IMR-90 (cell line): ENCODE results near the gene MRPL21. TPM values are rescaled to one million over a fixed set of nuclear protein-coding genes. Genes with fewer than 3 reads are reported as not detected.

Experiments
- ATAC-seq: fragments of 200-7000 bp; cut with Tn5 transposase; 2 replicates; pipeline ENCODE4 v1.9.1; 2020; ENCODE audit warnings: low read depth, mild to moderate bottlenecking, moderate library complexity
- BruUV-seq: library from RNA; stranded (reverse); fragments of 400-500 nt; replicated peaks from 2 replicates; lab custom pipeline; 2021; lab: Mats Ljungman, UMichigan
- CTCF ChIA-PET: fragments of 300-600 bp; formaldehyde crosslinking; extraction: SDS; loops from one replicate; lab custom pipeline; 2021; ENCODE audit warnings: antibody characterized with exemption; lab: Yijun Ruan, JAX
- POLR2A ChIA-PET: fragments of 300-600 bp; sonication (Branson Sonifier 250); formaldehyde crosslinking; loops from one replicate; lab custom pipeline; 2022; ENCODE audit warnings: antibody characterized with exemption; ENCODE audit not compliant: unreplicated experiment; lab: Charles Lee
- DNase-seq: peaks from one replicate; pipeline ENCODE4 v3.0.0; 2013
- H2AFZ ChIP-seq: replicated peaks from 2 replicates; pipeline ENCODE3; 2013; ENCODE audit warnings: low read length, mild to moderate bottlenecking; ENCODE audit not compliant: poor library complexity
- H2AK5ac ChIP-seq: 2 replicates; pipeline ENCODE4 v1.6.1; 2013; ENCODE audit warnings: low read depth, low read length, inconsistent platforms
- H2AK9ac ChIP-seq: replicated peaks from 2 replicates; pipeline ENCODE3; 2013; ENCODE audit warnings: mild to moderate bottlenecking, low read depth, low read length, moderate library complexity; ENCODE audit not compliant: poor library complexity
- H2BK120ac ChIP-seq: 2 replicates; pipeline ENCODE4 v1.6.1; 2013; ENCODE audit warnings: low read depth, low read length, inconsistent platforms
- H2BK15ac ChIP-seq: 3 replicates; pipeline ENCODE4 v1.6.1; 2013; ENCODE audit warnings: low read depth, low read length, inconsistent platforms
- H2BK20ac ChIP-seq: 2 replicates; pipeline ENCODE4 v1.6.1; 2013; ENCODE audit warnings: low read depth, mild to moderate bottlenecking, inconsistent platforms, low read length, moderate library complexity
- H2BK5ac ChIP-seq: 2 replicates; pipeline ENCODE4 v1.6.1; 2013; ENCODE audit warnings: mild to moderate bottlenecking, low read depth, low read length, inconsistent platforms; ENCODE audit not compliant: poor library complexity, severe bottlenecking
- H3K14ac ChIP-seq: replicated peaks from 2 replicates; pipeline ENCODE4 v1.6.1; 2013; ENCODE audit warnings: low read depth, low read length, inconsistent platforms
- H3K18ac ChIP-seq: 2 replicates; pipeline ENCODE4 v1.6.1; 2013; ENCODE audit warnings: low read depth, low read length, control low read depth
- H3K23ac ChIP-seq: 2 replicates; pipeline ENCODE4 v1.6.1; 2013; ENCODE audit warnings: low read depth, low read length, inconsistent platforms
- H3K27ac ChIP-seq: 2 replicates; pipeline ENCODE4 v1.5.1; 2013; ENCODE audit warnings: mild to moderate bottlenecking, control low read depth, low read length; ENCODE audit not compliant: insufficient read depth
- H3K27me3 ChIP-seq: 2 replicates; pipeline ENCODE4 v1.6.1; 2013; ENCODE audit warnings: low read length; ENCODE audit not compliant: control insufficient read depth, insufficient read depth
- H3K36me3 ChIP-seq: 2 replicates; pipeline ENCODE4 v1.6.1; 2013; ENCODE audit warnings: low read length, mixed read lengths; ENCODE audit not compliant: control insufficient read depth, insufficient read depth
- H3K4ac ChIP-seq: 2 replicates; pipeline ENCODE4 v1.6.1; 2013; ENCODE audit warnings: low read depth, low read length, inconsistent platforms
- H3K4me1 ChIP-seq: 2 replicates; pipeline ENCODE4 v1.6.1; 2013; ENCODE audit warnings: low read length, mixed read lengths; ENCODE audit not compliant: control insufficient read depth, insufficient read depth
- H3K4me2 ChIP-seq: 2 replicates; pipeline ENCODE4 v1.6.1; 2013; ENCODE audit warnings: low read depth, mild to moderate bottlenecking, control low read depth, low read length, moderate library complexity
- H3K4me3 ChIP-seq: 2 replicates; pipeline ENCODE4 v1.5.1; 2013; ENCODE audit warnings: low read depth, mild to moderate bottlenecking, control low read depth, low read length, moderate library complexity; ENCODE audit not compliant: insufficient read depth
- H3K56ac ChIP-seq: 2 replicates; pipeline ENCODE4 v1.6.1; 2013; ENCODE audit warnings: low read length, inconsistent platforms; ENCODE audit not compliant: insufficient read depth; ENCODE audit errors: extremely low read depth
- H3K79me1 ChIP-seq, 2 experiments: 2 replicates each; pipeline ENCODE4 v1.6.1; 2013; ENCODE audit warnings: low read length in 2 of 2, inconsistent platforms in 1 of 2, low read depth in 1 of 2
- H3K9ac ChIP-seq: 2 replicates; pipeline ENCODE4 v1.6.1; 2013; ENCODE audit warnings: low read depth, low read length, control low read depth
- H3K9me1 ChIP-seq: 2 replicates; pipeline ENCODE4 v1.6.1; 2013; ENCODE audit warnings: low read length, inconsistent platforms; ENCODE audit not compliant: insufficient read depth
- H3K9me3 ChIP-seq: 2 replicates; pipeline ENCODE4 v1.6.1; 2013; ENCODE audit warnings: low read length; ENCODE audit not compliant: control insufficient read depth, insufficient read depth
- H4K20me1 ChIP-seq: 2 replicates; pipeline ENCODE4 v1.6.1; 2013; ENCODE audit warnings: low read length, inconsistent platforms; ENCODE audit not compliant: insufficient read depth
- H4K5ac ChIP-seq: 2 replicates; pipeline ENCODE4 v1.6.1; 2013; ENCODE audit warnings: mild to moderate bottlenecking, low read depth, low read length, control low read depth
- H4K8ac ChIP-seq, 2 experiments: 2 replicates each; pipeline ENCODE4 v1.6.1; 2013; ENCODE audit warnings: low read depth in 2 of 2, low read length in 2 of 2, control low read depth in 1 of 2, inconsistent platforms in 1 of 2
- H4K91ac ChIP-seq: 2 replicates; pipeline ENCODE4 v1.6.1; 2013; ENCODE audit warnings: low read depth, low read length, inconsistent platforms; ENCODE audit not compliant: insufficient read depth
- BHLHE40 ChIP-seq: fragments of 150-350 bp; IDR thresholded peaks from 2 replicates; pipeline ENCODE4 v1.6.1; 2016; ENCODE audit warnings: mild to moderate bottlenecking, low read depth, low read length
- CEBPB ChIP-seq: IDR thresholded peaks from 2 replicates; pipeline ENCODE4 v1.6.1; 2012; ENCODE audit warnings: low read depth, low read length, improper control_type of control experiment
- CHD1 ChIP-seq: IDR thresholded peaks from 2 replicates; pipeline ENCODE4 v1.6.1; 2012; ENCODE audit warnings: low read depth, low read length, improper control_type of control experiment
- CTCF ChIP-seq: conservative IDR thresholded peaks from 2 replicates; pipeline ENCODE4 v1.5.1; 2012; ENCODE audit warnings: mild to moderate bottlenecking, low read depth, low read length, improper control_type of control experiment
- FOS ChIP-seq: fragments of 150-350 bp; IDR thresholded peaks from 2 replicates; pipeline ENCODE4 v1.6.1; 2016; ENCODE audit warnings: low read depth, low read length
- MAFK ChIP-seq: IDR thresholded peaks from 2 replicates; pipeline ENCODE4 v1.6.1; 2012; ENCODE audit warnings: low read depth, low read length, improper control_type of control experiment
- MAZ ChIP-seq: IDR thresholded peaks from 2 replicates; pipeline ENCODE4 v1.6.1; 2012; ENCODE audit warnings: low read depth, mild to moderate bottlenecking, low read length, improper control_type of control experiment, moderate library complexity, borderline replicate concordance
- MXI1 ChIP-seq: IDR thresholded peaks from 2 replicates; pipeline ENCODE4 v1.6.1; 2012; ENCODE audit warnings: low read depth, mild to moderate bottlenecking, low read length, moderate library complexity, borderline replicate concordance
- NFE2L2 ChIP-seq: fragments of 150-350 bp; IDR thresholded peaks from 2 replicates; pipeline ENCODE4 v1.6.1; 2016; ENCODE audit warnings: low read depth, mild to moderate bottlenecking, low read length
- POLR2A ChIP-seq: IDR thresholded peaks from 2 replicates; pipeline ENCODE4 v1.6.1; 2012; ENCODE audit warnings: mild to moderate bottlenecking, low read depth, low read length
- RAD21 ChIP-seq: IDR thresholded peaks from 2 replicates; pipeline ENCODE4 v1.6.1; 2012; ENCODE audit warnings: low read length, improper control_type of control experiment
- RCOR1 ChIP-seq: IDR thresholded peaks from 2 replicates; pipeline ENCODE4 v1.6.1; 2012; ENCODE audit warnings: mild to moderate bottlenecking, low read length, improper control_type of control experiment; ENCODE audit not compliant: insufficient replicate concordance
- RFX5 ChIP-seq: IDR thresholded peaks from 2 replicates; pipeline ENCODE4 v1.8.0; 2012; ENCODE audit warnings: low read depth, mild to moderate bottlenecking, low read length, moderate library complexity
- SMC3 ChIP-seq: fragments of 150-350 bp; IDR thresholded peaks from 2 replicates; pipeline ENCODE4 v1.6.1; 2016; ENCODE audit warnings: low read depth, mild to moderate bottlenecking, antibody characterized with exemption, low read length, moderate library complexity
- USF2 ChIP-seq: fragments of 150-350 bp; IDR thresholded peaks from 2 replicates; pipeline ENCODE4 v1.6.1; 2017; ENCODE audit warnings: mild to moderate bottlenecking, antibody characterized with exemption, low read length, low read depth
- WGBS, 2 experiments: methylation state at CpG; one replicate each; pipeline versions ENCODE4 v1.1.5 to v1.1.7; 2013; ENCODE audit warnings: missing lambda C conversion rate in 2 of 2; ENCODE audit not compliant: insufficient read length in 1 of 2; ENCODE audit errors: extremely low coverage in 2 of 2; 5-methylcytosine and 5-hydroxymethylcytosine counted together
- dilution Hi-C: fragments of 300-500 bp; cut with HindIII; formaldehyde crosslinking; loops from one replicate; pipeline ENCODE4 v1.14.3; 2018; ENCODE audit warnings: low sequenced_read_pairs; ENCODE audit not compliant: unreplicated experiment
- in situ Hi-C: fragments of 300-500 bp; cut with MboI; formaldehyde crosslinking; loops from 3 replicates; pipeline ENCODE4 v1.14.3; 2019; ENCODE audit warnings: low sequenced_read_pairs, inconsistent platforms, mixed read lengths
- intact Hi-C: fragments of 100-400 bp; cut with micrococcal nuclease; formaldehyde crosslinking; loops from 2 replicates; pipeline ENCODE4 v1.10.0; 2022
- polyA plus RNA-seq, 3 experiments: library from polyadenylated mRNA; depleted of rRNA; stranded (reverse); fragments of >200 nt; gene quantifications; 2 replicates each; pipeline ENCODE4 v1.2.3, GENCODE V29; 2012; ENCODE audit warnings: low replicate concordance in 1 of 3
- total RNA-seq: library from RNA; depleted of rRNA; stranded (reverse); fragments of >200 nt; gene quantifications from 2 replicates; pipeline ENCODE4 v1.2.3, GENCODE V29; 2012

Gene MRPL21
- total and polyA plus RNA-seq, 2 of the 4 experiments (the other 2 are of a cell fraction): 19.2 to 26.3 TPM

DNA sequence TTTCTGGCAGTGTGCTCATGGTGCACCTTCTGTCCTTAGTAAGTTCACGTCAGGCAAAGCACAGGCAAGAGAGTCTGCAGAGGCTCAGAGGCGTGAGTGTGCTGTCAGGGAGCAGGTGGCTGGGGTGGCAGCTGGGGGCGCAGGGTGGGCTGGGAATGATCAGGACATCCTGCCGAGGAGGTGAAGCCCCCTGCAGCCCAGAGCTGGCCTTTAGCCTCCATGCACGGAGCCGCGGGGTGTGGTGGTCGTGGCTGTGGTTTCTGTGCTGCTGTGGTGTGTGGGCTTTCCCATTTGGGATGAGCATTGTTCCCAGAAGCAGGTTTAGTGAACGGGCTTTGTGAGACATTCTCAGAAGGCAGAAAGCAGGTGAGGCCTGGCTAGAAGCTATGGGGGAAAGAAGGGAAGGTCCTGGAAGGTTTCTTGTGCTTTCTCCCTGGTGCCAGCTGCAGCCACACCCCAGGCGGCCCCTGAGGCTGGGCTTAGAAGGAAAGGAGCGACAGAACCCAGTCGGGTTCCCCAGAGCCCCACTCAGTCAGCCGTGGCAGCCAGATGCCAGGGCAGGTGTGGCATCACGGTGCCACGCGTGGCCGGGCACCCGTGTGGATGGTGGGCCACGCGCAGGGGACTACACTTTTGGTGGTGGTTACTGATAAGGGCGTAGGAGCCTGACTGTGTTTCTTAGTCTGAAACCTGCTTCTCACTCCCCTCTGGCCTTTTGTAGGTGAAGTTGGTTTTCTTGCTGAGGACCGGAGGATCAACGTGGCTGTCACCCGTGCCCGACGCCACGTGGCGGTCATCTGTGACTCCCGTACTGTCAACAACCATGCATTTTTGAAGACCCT lies 32.1 kb upstream of the MRPL21 start:
- H2AK5ac ChIP-seq: no peak overlapping the region
- POLR2A ChIA-PET: no interaction called here
- H4K8ac ChIP-seq: no peak overlapping the region
- no peak overlapping the region for H2AK9ac ChIP-seq
- no peak overlapping the region for H3K4ac ChIP-seq
- H3K79me1 ChIP-seq: no peaks in the 10 kb centered on the region
- H3K9ac ChIP-seq: no peak overlapping the region
- no peak for DNase-seq
- dilution Hi-C loops: no loop called here
- no peaks in the 10 kb centered on the region for H3K27me3 ChIP-seq
- ATAC-seq: no peak
- no peaks in the 10 kb centered on the region for H4K20me1 ChIP-seq
- no peak overlapping the region for H3K56ac ChIP-seq
- H3K18ac ChIP-seq: no peak overlapping the region
- H3K27ac ChIP-seq: no peak overlapping the region
- H3K36me3 ChIP-seq: peaks cover 72% of the 10 kb centered on the region
- no peaks in the 10 kb centered on the region for H3K4me1 ChIP-seq
- H4K5ac ChIP-seq: no peak overlapping the region
- no peaks in the 10 kb centered on the region; the same call in 1 of the 2 replicates for H3K9me1 ChIP-seq
- no peak overlapping the region for H2BK15ac ChIP-seq
- H3K14ac ChIP-seq: no peak overlapping the region
- WGBS, 2 experiments: 95% methylated on average over 15 of the region's 29 CpGs; no CpG with 5 or more reads in 1 of the 2 experiments
- no peak overlapping the region for H2BK5ac ChIP-seq
- H2AFZ ChIP-seq: no peak overlapping the region
- H3K9me3 ChIP-seq: no peaks in the 10 kb centered on the region
- BruUV-seq: no TSS peak
- in situ Hi-C loops: loop anchor here (25.0 kb wide), 1 partner anchor 727 kb away; no protein-coding TSS in a partner anchor
- H3K23ac ChIP-seq: no peak overlapping the region
- intact Hi-C loops: no loop called here
- H4K91ac ChIP-seq: no peak overlapping the region
- CTCF ChIA-PET: no interaction called here
- no peak overlapping the region for H3K4me3 ChIP-seq
- H3K4me2 ChIP-seq: no peak overlapping the region
- H2BK120ac ChIP-seq: no peak overlapping the region
- no peak overlapping the region for H2BK20ac ChIP-seq
- TF ChIP-seq MXI1 (no peak), SMC3 (no peak), POLR2A (no peak), BHLHE40 (no peak), CEBPB (no peak), FOS (no peak), MAFK (no peak), NFE2L2 (no peak), MAZ (no peak), CHD1 (no peak), RCOR1 (no peak), CTCF (no peak), USF2 (no peak), RAD21 (no peak), RFX5 (no peak)
